Measurements from ENCODE around the gene PHLDA2.
A peak's percentile ranks its signal among the peaks of the same experiment; 100 is the strongest.
"Not testable (repeated sequence)": the region's sequence is repeated elsewhere in the genome, so short reads cannot be mapped to it uniquely, and the experiment has no call there.

PHLDA2 gene

DNA sequence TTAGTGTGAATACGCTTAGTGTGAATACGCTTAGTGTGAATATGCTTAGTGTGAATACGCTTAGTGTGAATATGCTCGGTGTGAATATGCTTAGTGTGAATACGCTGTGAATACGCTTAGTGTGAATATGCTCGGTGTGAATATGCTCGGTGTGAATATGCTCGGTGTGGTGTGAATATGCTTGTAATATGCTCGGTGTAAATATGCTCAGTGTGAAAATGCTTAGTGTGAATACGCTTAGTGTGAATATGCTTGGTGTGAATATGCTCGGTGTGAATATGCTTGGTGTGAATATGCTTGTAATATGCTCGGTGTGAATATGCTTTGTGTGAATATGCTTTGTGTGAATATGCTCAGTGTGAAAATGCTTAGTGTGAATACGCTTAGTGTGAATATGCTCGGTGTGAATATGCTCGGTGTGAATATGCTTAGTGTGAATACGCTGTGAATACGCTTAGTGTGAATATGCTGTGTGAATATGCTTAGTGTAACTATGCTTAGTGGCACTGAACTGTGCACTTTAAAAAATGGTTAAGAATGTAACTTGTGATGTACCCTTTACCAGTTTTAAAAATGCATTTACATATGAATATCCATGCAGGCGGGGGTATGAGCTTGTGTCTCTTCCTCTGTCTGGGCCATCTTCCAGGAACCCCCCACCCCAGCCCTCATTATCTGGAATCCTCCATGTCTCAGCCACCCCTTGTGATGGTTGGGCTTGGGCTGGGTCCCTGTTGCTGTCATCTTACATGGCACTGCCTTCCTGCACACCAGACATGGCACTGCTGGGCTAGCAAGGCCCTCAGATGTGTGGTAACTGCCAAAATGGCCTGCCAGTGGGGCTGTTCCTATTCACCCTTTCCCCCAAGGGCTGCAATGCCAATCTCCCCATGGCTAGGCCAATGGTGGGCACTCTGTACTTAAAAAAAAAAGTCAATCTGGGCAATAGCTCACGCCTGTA, 9.5 kb upstream of the PHLDA2 start:
- not testable (repeated sequence) for H3K27me3 Mint-ChIP-seq, ATAC-seq, H3K4me3 Mint-ChIP-seq, H3K4me1 Mint-ChIP-seq
- peaks cover 26% of the 10 kb centered on the region for H3K36me3 Mint-ChIP-seq
- H3K9me3 Mint-ChIP-seq: peaks cover 20% of the 10 kb centered on the region
- peak overlapping the region; percentile 20 for H3K27ac Mint-ChIP-seq

DNA sequence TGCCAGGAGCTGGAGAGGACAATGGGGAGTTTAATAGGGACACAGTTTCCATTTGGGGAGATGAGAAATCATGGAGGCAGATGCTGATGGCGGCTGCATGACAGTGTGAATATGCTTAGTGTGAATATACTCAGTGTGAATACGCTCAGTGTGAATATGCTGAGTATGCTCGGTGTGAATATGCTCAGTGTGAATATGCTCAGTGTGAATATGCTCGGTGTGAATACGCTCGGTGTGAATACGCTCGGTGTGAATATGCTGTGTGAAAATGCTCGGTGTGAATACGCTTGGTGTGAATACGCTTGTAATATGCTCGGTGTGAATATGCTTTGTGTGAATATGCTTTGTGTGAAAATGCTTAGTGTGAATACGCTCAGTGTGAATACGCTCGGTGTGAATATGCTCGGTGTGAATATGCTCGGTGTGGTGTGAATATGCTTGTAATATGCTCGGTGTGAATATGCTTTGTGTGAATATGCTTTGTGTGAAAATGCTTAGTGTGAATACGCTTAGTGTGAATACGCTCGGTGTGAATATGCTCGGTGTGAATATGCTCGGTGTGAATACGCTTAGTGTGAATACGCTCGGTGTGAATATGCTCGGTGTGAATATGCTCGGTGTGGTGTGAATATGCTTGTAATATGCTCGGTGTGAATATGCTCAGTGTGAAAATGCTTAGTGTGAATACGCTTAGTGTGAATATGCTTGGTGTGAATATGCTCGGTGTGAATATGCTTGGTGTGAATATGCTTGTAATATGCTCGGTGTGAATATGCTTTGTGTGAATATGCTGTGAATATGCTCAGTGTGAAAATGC, 8.6 kb upstream of the PHLDA2 start:
- not testable (repeated sequence) for ATAC-seq, H3K4me3 Mint-ChIP-seq, H3K4me1 Mint-ChIP-seq, H3K27me3 Mint-ChIP-seq
- peak overlapping the region; percentile 20 for H3K27ac Mint-ChIP-seq
- H3K9me3 Mint-ChIP-seq: peaks cover 20% of the 10 kb centered on the region
- H3K36me3 Mint-ChIP-seq: peaks cover 26% of the 10 kb centered on the region

DNA sequence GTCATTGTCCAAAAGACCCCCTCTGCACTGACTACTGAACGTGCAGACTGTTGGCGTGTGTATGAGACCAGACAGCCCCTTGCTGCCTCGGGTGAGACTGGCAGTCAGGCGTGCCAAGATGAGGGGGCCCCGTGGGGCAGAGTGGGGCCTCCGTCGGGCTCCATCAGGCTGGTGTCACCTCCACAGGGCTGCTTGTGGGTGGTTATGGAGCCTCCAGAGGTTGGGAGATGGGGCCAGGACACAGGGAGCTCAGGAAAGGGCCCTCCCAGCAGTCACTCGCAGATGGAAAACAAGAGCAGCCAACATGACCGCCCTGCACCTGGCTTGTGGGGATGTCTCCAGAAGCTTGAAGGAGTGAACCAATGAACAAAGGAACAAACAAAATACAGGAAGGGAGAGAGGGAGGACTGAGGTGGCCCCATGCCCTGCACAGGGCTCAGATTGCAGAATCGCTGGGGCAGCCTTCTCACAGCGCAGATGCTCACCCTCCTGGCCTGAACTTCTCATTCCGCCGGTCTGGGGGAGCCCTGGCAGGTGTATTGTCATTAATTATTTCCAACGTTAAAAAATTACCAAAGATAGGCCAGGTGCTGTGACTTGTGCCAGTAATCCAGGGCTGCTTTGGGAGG, 5.5 kb upstream of the PHLDA2 start:
- no peak for ATAC-seq
- H3K27me3 Mint-ChIP-seq: peaks cover 31% of the 10 kb centered on the region
- H3K27ac Mint-ChIP-seq: no peak overlapping the region
- no peak overlapping the region for H3K4me3 Mint-ChIP-seq
- H3K4me1 Mint-ChIP-seq: peaks cover 17% of the 10 kb centered on the region
- peaks cover 18% of the 10 kb centered on the region for H3K9me3 Mint-ChIP-seq
- peaks cover 24% of the 10 kb centered on the region for H3K36me3 Mint-ChIP-seq

DNA sequence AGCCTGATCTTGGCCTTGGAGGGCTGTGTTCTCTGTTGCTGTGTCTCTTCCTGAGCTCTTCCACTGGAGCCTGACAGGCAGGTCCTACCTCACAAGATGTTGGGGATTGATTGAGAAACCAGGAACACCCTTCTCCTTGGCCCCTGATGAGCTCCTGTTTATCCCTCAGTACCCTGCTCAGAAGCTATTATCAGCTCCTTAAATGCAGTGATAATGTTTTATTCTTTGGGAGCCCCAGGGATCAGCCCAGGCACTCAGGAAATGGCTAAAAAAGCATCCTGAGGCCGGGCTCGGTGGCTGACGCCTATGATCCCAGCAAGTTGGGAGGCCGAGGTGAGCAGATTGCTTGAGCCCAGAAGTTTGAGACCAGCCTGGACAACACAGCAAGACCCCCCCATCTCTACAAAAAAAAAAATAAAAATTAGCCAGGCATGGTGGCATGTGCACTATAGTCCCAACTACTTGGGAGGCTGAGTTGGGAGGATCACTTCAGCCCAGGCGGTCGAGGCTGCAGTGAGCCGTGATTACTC, 4.9 kb upstream of the PHLDA2 start:
- Mint-ChIP-seq H3K27ac (no peak overlapping the region), H3K4me1 (peaks cover 19% of the 10 kb centered on the region), H3K9me3 (peaks cover 17% of the 10 kb centered on the region), H3K27me3 (peaks cover 34% of the 10 kb centered on the region), H3K4me3 (no peak overlapping the region), H3K36me3 (peaks cover 19% of the 10 kb centered on the region)
- ATAC-seq: no peak

DNA sequence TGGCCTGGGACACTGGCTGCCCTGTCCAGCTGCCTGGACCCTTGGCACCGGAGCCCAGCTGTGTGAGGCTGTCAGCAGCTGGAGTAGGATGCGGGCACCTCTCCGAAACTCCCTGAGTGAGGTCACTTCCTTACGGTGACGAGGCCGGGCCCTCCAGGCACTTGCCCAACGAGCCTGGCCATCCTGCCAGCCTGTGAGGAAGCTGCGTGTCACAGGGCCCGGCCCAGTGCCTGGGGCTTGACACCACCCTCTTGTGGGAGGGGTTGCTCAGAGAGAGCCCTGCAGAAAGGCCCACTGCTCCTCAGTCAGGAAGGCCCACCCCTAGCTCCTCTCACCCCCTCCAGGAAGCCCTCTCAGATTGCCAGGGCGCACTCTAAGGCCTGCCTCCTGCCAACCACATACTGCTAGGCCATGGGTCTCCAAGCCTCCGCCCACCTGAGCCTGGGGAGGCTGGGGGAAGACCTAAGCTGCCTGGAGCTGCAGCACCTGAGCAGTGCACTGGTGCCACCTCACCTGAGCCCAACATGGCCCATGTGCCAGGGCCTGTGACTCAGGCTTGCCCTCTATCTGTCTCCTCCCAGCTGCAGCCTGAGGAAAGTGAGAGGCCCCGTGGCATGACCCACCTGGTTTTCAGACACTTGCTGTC, 4.3 kb upstream of the PHLDA2 start:
- no peak overlapping the region for H3K4me3 Mint-ChIP-seq
- peaks cover 35% of the 10 kb centered on the region for H3K27me3 Mint-ChIP-seq
- peak; percentile 63 for ATAC-seq
- H3K9me3 Mint-ChIP-seq: peaks cover 12% of the 10 kb centered on the region
- no peak overlapping the region for H3K27ac Mint-ChIP-seq
- H3K4me1 Mint-ChIP-seq: peaks cover 22% of the 10 kb centered on the region
- peaks cover 13% of the 10 kb centered on the region for H3K36me3 Mint-ChIP-seq

DNA sequence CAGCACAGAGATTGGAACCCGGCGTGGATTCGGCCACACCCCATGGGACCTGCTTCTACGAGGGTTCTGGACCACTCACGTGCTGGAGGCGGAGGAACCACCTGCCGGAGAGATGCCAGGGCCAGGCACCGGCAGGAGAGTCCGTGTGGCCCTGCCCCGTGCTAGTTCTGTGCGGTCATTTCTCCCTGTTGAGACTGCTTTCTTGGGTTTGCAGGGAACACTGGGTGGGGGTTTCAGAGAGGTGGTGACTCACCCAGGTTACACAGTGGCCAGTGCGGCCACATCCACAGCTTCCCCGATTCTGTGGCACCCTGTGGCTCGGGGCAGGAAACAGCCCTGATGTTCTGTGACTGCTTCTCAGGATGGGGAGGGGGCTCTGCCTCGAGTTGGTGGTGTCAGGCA, 3.6 kb upstream of the PHLDA2 start:
- no peak overlapping the region for H3K27ac Mint-ChIP-seq

DNA sequence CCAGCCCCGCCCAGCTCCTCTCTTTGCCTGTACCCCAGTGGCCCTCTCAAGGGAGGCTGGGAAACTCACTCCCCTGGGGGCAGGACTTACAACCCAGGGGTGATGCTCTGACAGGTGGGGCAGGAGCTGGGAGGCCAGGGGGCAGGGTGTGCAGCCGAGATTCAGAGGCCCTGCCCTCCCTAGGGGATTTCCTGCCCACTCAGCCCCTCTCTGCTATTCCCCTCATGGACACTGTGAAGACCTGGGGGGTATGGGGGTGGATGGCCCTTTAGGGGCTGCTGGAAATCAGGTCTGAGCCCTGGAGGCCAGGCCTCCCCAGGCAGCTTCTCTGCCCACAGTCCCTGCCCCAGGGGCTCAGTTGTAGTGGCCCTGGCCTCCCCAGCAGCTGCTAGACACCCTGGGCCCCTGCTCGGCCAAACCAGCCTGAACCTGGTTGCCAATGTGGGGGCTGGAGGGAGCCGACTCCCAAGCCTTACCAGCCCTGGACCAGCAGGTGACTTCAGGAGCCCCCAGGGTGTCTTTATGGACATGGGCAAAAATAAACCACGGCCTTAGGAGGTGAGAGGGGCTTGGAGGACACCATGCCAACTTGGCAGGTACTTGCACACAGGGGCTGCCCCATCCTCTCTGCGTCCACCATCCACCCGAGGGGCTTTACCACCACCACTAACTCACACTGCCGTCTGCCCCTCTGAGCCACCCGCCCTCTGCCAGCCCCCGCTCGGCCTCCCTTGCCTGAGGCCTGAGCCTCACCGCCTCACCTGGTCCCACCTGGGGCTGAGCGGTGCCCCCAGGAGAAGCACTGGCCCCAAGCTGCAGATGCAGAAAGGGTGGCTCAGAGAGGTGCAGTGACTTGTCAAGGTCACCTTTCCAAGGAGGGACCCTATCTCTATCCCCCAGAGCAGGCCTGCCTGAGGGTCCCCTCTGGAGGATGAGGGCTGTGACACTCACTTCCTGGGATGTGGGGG, 2.8 kb upstream of the PHLDA2 start:
- no peak overlapping the region for H3K4me3 Mint-ChIP-seq
- H3K9me3 Mint-ChIP-seq: no peaks in the 10 kb centered on the region
- H3K36me3 Mint-ChIP-seq: no peaks in the 10 kb centered on the region
- H3K27ac Mint-ChIP-seq: no peak overlapping the region
- H3K4me1 Mint-ChIP-seq: peaks cover 30% of the 10 kb centered on the region
- peaks cover 50% of the 10 kb centered on the region for H3K27me3 Mint-ChIP-seq
- no peak for ATAC-seq

More for the DNA sequence above, 3.6 kb upstream of the PHLDA2 start:
- peaks cover 28% of the 10 kb centered on the region for H3K4me1 Mint-ChIP-seq
- no peak overlapping the region for H3K4me3 Mint-ChIP-seq
- no peak for ATAC-seq
- H3K27me3 Mint-ChIP-seq: peaks cover 42% of the 10 kb centered on the region
- peaks cover 6% of the 10 kb centered on the region for H3K9me3 Mint-ChIP-seq
- H3K36me3 Mint-ChIP-seq: peaks cover 6% of the 10 kb centered on the region

DNA sequence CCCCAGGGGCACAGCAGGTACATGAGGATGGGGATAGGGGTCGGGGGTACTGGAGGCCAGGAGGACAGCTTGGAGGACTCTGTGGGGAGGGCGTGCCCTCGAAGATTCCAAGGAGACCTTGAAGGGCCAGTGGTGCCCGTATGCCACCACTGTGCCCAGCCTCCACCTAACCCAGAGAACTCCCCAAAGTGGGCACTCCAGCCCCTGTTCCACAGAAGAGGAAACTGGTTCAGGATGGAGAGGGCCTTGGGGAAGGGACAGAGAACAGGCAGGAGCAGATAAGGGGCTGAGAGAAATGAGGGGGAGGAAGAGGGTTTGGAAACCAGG, 2.2 kb upstream of the PHLDA2 start:
- no peak overlapping the region for H3K4me3 Mint-ChIP-seq
- H3K27ac Mint-ChIP-seq: no peak overlapping the region
- ATAC-seq: no peak
- H3K9me3 Mint-ChIP-seq: no peaks in the 10 kb centered on the region
- no peaks in the 10 kb centered on the region for H3K36me3 Mint-ChIP-seq
- peaks cover 30% of the 10 kb centered on the region for H3K4me1 Mint-ChIP-seq
- peaks cover 56% of the 10 kb centered on the region for H3K27me3 Mint-ChIP-seq

DNA sequence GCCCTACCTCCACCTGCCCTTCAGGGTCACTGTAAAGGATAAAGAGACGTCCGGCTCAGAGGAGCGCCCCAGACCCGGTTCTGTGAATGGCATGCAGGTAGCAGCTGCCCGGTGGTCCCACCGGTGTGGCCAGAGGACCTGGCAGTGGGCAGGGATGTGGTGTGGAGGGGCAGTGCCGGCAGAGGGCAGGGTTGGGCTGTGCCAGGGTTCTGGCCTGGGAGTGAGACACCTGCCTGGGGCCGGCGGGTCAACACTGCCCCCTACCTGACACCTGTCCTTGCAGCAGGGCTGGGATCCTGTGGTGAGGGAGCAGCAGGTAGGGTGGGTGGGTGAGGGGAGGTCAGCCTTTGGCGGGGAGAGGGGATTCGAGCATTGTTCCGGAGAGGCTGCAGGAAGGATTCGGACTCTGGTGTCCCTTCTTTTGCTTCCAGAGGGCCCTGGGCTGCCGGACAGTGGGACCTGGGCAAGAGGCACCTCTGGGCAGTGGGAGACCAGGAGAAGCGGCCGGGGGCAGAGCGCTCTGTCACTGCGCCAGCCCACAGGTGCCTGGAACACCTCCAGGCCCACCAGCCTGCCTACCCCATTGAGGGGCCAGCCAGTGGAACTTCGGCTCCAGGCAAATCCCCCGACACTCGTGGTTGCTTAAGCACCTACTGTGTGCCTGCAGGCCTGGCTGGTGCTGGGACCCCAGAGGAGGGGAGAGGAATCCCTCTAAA, 1.6 kb upstream of the PHLDA2 start:
- H3K4me3 Mint-ChIP-seq: peak overlapping the region; percentile 71
- H3K36me3 Mint-ChIP-seq: no peaks in the 10 kb centered on the region
- H3K27ac Mint-ChIP-seq: peak overlapping the region; percentile 80
- ATAC-seq: peak; percentile 60
- no peaks in the 10 kb centered on the region for H3K9me3 Mint-ChIP-seq
- H3K4me1 Mint-ChIP-seq: peaks cover 30% of the 10 kb centered on the region
- peaks cover 59% of the 10 kb centered on the region for H3K27me3 Mint-ChIP-seq

DNA sequence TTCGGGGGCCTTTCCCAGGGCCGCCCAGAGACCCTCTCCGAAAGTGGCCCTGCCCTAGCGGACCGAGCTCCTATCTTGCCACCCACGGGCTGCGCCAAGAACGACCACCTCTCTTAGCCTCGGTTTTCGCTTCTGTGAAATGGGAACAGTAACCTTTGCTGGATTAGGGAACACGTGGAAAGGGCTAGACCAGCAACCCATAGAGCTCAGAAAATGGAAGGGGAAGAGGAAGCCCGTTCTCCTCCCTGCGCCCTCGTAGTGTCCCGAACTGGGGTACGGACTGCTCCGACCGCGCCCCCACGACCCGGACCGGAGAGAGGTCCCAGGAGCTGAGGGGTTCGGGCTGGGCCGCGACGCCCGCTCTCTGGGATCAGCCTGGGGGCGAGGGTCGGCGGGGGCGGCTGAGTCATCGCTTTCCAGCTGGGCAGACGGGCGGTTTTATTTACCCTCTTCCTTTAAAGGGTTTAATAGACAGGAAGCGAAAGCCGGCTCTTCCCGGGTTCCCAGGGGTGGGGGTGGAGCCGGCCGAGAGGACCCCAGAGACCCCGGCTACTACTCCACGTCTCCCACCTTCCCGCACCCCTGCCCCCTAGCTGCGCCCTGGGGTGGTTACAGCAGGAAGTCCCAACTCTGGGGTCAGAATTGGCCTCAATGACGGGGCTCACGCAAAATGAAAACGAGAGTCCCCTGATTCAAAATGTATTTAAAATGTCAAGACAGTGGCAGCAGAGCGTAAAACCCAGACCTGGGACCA, 907 bp upstream of the PHLDA2 start:
- Mint-ChIP-seq H3K4me1 (peaks cover 30% of the 10 kb centered on the region), H3K36me3 (no peaks in the 10 kb centered on the region), H3K9me3 (no peaks in the 10 kb centered on the region), H3K4me3 (peak overlapping the region; percentile 71), H3K27ac (peak overlapping the region; percentile 80), H3K27me3 (peaks cover 59% of the 10 kb centered on the region)
- peak; percentile 64 for ATAC-seq

DNA sequence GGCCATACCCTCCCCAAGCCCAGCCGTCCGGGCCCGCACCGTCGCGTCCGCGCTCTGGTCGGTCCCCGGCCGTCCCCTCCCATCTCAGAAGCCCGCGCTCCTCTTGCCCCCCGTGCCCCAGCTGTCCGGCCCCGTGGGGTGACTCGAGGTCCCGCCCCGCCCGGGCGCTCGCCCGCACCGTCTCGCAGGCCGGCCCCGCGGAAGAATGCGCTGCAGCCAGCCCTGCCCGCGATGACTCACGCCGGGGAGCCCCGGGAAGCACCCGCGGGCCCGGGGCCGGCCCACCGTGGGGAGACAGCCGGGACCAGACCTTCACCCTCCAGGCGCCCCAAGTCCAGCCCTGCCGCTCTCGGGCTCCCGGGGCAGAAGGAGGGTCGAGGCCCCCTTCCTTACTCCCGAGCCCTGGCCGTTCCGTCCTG, 320 bp upstream of the PHLDA2 start:
- Mint-ChIP-seq H3K27me3 (peaks cover 59% of the 10 kb centered on the region), H3K27ac (peak overlapping the region; percentile 80), H3K36me3 (no peaks in the 10 kb centered on the region), H3K4me1 (peaks cover 30% of the 10 kb centered on the region), H3K4me3 (peak overlapping the region; percentile 71), H3K9me3 (no peaks in the 10 kb centered on the region)
- ATAC-seq: peak; percentile 47

DNA sequence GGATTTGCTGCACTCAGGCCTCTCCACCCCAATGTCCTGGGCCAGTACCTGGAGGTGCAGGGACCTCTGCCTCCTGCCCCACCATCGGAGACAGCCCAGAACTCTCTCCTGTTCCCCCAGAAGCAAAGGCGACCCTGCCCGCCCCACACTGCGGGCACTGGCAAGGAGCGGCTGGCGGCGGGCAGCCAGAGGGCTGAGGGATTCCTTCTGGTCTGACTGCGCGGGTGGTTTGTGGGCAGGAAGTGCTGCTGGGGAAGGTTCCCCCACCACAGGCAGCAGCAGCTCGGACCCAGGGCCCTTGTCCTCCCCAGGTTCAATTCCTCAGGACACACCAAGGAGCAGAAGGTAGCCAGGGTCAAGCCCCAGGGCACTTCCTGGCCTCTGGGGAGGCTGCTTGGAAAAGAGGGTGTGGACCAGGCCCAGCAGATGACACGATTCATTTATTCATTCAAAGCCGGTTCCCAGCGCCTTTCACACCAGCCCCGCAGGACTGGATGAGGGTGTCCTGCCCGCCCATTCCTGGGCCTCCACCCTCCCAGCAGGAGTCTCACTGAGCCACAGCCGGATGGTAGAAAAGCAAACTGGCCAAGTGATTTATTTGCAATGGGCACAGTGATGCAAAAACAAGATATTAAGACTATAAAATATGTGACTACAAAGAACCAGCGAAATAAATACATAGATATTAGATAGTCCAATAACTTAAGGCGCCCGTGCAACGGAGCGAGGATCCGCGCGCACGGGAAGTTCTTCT, 1.2 kb downstream of the PHLDA2 start:
- no peaks in the 10 kb centered on the region for H3K9me3 Mint-ChIP-seq
- no peak for ATAC-seq
- no peaks in the 10 kb centered on the region for H3K36me3 Mint-ChIP-seq
- peak overlapping the region; percentile 48 for H3K4me3 Mint-ChIP-seq
- peaks cover 59% of the 10 kb centered on the region for H3K27me3 Mint-ChIP-seq
- H3K4me1 Mint-ChIP-seq: peaks cover 30% of the 10 kb centered on the region
- H3K27ac Mint-ChIP-seq: no peak overlapping the region
